Aorta (tissue), 5 donors: ENCODE results near the gene NLGN1. TPM values are rescaled to one million over a fixed set of nuclear protein-coding genes. Genes with fewer than 3 reads are reported as not detected.

Experiments
- ATAC-seq: fragments of 200-7000 bp; cut with Tn5 transposase; one replicate; pipeline ENCODE4 v1.9.1; 2022; ENCODE audit warnings: moderate library complexity; ENCODE audit not compliant: low FRiP score
- DNase-seq, 2 donors: peaks; one replicate each; pipeline ENCODE4 v3.0.0-alpha.2; 2020
- H3K27ac ChIP-seq, 2 donors: one replicate each; pipeline ENCODE4 v1.5.1; 2013; ENCODE audit warnings: low read length in 2 of 2, mild to moderate bottlenecking in 2 of 2, moderate library complexity in 2 of 2, control low read depth in 1 of 2, inconsistent platforms in 1 of 2, low read depth in 1 of 2
- H3K27me3 ChIP-seq, 2 donors: one replicate each; pipeline ENCODE4 v1.6.1; 2013; ENCODE audit warnings: control low read depth in 1 of 2, low read length in 1 of 2, mild to moderate bottlenecking in 1 of 2, moderate library complexity in 1 of 2; ENCODE audit not compliant: insufficient read depth in 2 of 2, control insufficient read depth in 1 of 2
- H3K36me3 ChIP-seq, 2 donors: one replicate each; pipeline ENCODE4 v1.6.1; 2013; ENCODE audit warnings: control low read depth in 1 of 2, low read length in 1 of 2, mild to moderate bottlenecking in 1 of 2; ENCODE audit not compliant: insufficient read depth in 2 of 2, control insufficient read depth in 1 of 2
- H3K4me1 ChIP-seq, 2 donors: one replicate each; pipeline ENCODE4 v1.6.1; 2013; ENCODE audit warnings: low read length in 2 of 2, control low read depth in 1 of 2, mild to moderate bottlenecking in 1 of 2, moderate library complexity in 1 of 2; ENCODE audit not compliant: insufficient read depth in 2 of 2, control insufficient read depth in 1 of 2
- H3K4me3 ChIP-seq, 2 donors: one replicate each; pipeline ENCODE4 v1.5.1; 2013; ENCODE audit warnings: low read length in 2 of 2, control low read depth in 1 of 2, mild to moderate bottlenecking in 1 of 2
- H3K9me3 ChIP-seq: one replicate; pipeline ENCODE4 v1.6.1; 2013; ENCODE audit warnings: mild to moderate bottlenecking, low read length; ENCODE audit not compliant: control insufficient read depth
- WGBS, 2 donors: extraction: QIAGEN DNeasy Blood & Tissue Kit; methylation state at CpG; one replicate each; pipeline ENCODE4 v1.1.7; 2013; 5-methylcytosine and 5-hydroxymethylcytosine counted together
- intact Hi-C, 2 donors: fragments of 100-400 bp; cut with DNase I; formaldehyde crosslinking; loops; one replicate each; pipeline versions ENCODE4 v1.14.2 to v1.15.0; 2022
- polyA plus RNA-seq, 2 donors: library from polyadenylated mRNA; stranded (reverse); fragments of 200-250 nt; gene quantifications; one replicate each; pipeline ENCODE4 v1.2.3, GENCODE V29; 2013
- total RNA-seq, 2 donors: library from RNA; stranded (reverse); fragmentation: NEBNext Ultra II Directional; extraction: Animal tissue kit (Norgen Biotek cat#: 25700); gene quantifications; one replicate each; pipeline ENCODE4 v1.2.1, GENCODE V29; 2021
- donor health status: healthy with polysubstance abuse.
- donor health status: Bipolar disorder and iron deficiency.
- donor health status: DM: no; HTN: no; CAD: no.
- donor health status: DM: no; HTN: no; CAD: no.
- donor health status: DM: yes; HTN: yes; CAD: no.

Gene NLGN1
- total and polyA plus RNA-seq, 4 donors, result 0.50 to 20.0 (median 8.6) TPM

DNA sequence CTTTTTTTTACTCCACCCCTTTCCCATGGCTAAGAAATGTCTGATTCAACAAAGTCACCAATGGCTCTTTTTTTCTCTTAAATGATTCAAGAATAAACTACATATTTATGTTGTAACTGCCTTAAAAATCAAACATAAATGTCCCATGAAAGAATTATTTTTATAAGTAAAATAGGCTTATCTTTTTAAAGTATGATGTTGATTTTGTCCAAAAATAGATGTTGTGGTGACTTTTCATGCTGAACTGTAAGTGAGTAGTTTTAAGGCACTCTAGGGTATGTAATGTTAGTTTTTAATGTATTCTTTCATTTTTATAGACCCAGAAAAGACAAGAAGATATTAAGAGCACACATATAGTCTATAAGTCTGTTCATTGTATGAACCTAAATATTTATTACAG, 594.9 kb downstream of the NLGN1 start:
- no peak for DNase-seq
- Histone ChIP-seq H3K4me3 (no peak overlapping the region), H3K4me1 (no peaks in the 10 kb centered on the region), H3K27me3 (no peaks in the 10 kb centered on the region), H3K9me3 (no peaks in the 10 kb centered on the region), H3K27ac (no peak overlapping the region), H3K36me3 (no peaks in the 10 kb centered on the region)
- intact Hi-C loops, result no loop called here
- no peak for ATAC-seq

DNA sequence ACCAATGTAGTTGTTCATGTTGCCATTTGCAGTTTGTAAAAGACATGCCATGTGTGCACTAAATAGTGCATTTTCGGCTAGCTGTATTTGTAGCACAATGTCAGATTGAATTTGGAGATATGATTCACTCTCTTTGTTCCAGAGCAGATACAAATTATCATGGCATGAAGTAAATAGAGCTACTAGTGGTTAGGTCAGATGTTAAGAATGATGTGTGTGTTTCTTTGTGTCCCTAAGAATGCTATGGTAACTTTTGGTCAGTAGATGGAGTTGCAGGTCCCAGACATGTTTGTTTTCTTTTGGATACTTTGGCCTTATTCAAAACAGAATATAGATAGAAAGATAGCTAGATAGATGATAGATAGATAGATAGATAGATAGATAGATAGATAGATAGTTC, 595.8 kb downstream of the NLGN1 start:
- Histone ChIP-seq H3K27me3 (no peaks in the 10 kb centered on the region), H3K4me1 (no peaks in the 10 kb centered on the region), H3K9me3 (no peaks in the 10 kb centered on the region), H3K36me3 (no peaks in the 10 kb centered on the region), H3K27ac (no peak overlapping the region), H3K4me3 (no peak overlapping the region)
- ATAC-seq, result no peak
- intact Hi-C loops, result no loop called here
- no peak for DNase-seq
- WGBS, 2 donors, result 47 to 51% methylated on average over 1 of the region's 1 CpG

DNA sequence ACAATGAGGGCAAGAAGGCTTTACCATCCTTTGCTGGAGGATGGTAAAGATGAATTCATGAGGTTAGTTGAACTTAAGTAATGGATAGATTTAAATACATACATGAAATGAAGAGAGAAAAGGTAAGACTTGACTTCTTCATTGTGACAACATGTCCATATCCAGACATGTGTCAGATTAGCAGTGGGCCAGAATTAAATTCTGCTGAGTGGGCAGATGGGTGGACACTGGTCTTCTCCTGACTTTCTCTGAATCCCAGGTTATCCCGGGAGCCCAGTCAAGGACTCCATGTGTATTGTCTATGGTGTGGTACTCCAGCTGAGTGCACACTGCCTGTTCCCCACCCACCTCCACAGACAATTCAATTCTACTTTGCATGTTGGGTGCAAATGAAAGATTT, 603.1 kb downstream of the NLGN1 start:
- Histone ChIP-seq H3K36me3 (no peaks in the 10 kb centered on the region), H3K4me3 (no peak overlapping the region), H3K9me3 (no peaks in the 10 kb centered on the region), H3K27ac (no peak overlapping the region), H3K4me1 (no peaks in the 10 kb centered on the region), H3K27me3 (no peaks in the 10 kb centered on the region)
- DNase-seq (no peak), ATAC-seq (no peak)
- 100% methylated on average over 1 of the region's 1 CpG for WGBS, 2 donors
- intact Hi-C loops, result no loop called here

DNA sequence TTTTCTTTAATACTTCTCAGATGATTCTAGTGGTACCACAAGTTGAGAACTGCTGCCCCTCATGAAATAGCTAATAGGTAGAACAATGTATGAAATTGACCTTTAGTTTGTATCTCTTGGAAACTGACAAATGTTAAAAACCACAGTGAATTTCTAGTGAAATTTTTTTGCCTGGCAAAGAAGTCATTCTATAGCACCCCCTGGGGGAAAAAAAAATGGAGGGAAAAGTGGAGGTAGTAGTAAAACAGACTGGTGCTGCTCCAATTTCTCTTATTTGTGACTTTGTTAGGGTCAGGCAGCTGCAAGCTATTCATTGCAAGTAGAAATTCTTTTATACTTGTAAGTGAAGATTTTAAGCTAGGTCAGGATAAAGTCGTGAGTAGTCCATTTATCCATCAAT, 605.0 kb downstream of the NLGN1 start:
- Histone ChIP-seq H3K27ac (no peak overlapping the region), H3K4me1 (no peaks in the 10 kb centered on the region), H3K36me3 (no peaks in the 10 kb centered on the region), H3K9me3 (no peaks in the 10 kb centered on the region), H3K4me3 (no peak overlapping the region), H3K27me3 (no peaks in the 10 kb centered on the region)
- DNase-seq (no peak), ATAC-seq (no peak)
- 71 to 75% methylated on average over 1 of the region's 1 CpG for WGBS, 2 donors
- intact Hi-C loops, result no loop called here

GRCh38 chr3:174010907-174011306, 613.4 kb downstream of the NLGN1 start:
- WGBS, 2 donors, result 94% methylated on average over 1 of the region's 1 CpG
- Histone ChIP-seq H3K36me3 (no peaks in the 10 kb centered on the region), H3K27ac (no peak overlapping the region), H3K4me3 (no peak overlapping the region), H3K27me3 (no peaks in the 10 kb centered on the region), H3K9me3 (peaks cover 1% of the 10 kb centered on the region), H3K4me1 (no peaks in the 10 kb centered on the region)
- no peak for DNase-seq
- intact Hi-C loops, result no loop called here
- no peak for ATAC-seq

GRCh38 chr3:174016186-174016585, 618.6 kb downstream of the NLGN1 start:
- H3K27ac ChIP-seq, result no peak overlapping the region
- no peaks in the 10 kb centered on the region for H3K36me3 ChIP-seq
- no peak overlapping the region for H3K4me3 ChIP-seq
- H3K27me3 ChIP-seq, result no peaks in the 10 kb centered on the region
- intact Hi-C loops, result no loop called here
- no peak for DNase-seq
- no peak for ATAC-seq
- H3K4me1 ChIP-seq, result no peaks in the 10 kb centered on the region
- peaks cover 1% of the 10 kb centered on the region for H3K9me3 ChIP-seq
- 80 to 87% methylated on average over 4 of the region's 4 CpGs for WGBS, 2 donors

DNA sequence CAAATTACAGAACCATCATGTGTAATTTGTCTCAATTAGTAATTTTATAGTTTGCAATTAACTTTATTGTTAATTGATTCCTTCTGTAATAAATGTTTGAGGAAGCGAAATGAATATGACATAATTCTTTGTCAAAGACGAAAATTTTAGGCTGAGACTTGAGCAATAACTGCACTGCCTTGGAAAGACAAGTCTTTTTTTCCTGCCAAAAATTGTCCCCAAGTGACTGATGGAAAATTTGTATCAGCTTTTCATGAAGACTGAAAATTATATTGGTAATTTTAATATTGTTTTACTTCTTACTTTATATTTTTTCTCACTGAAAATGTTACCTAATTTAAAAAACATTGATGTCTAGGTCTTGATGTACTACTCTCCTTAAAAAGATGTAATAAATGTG, 622.6 kb downstream of the NLGN1 start:
- Histone ChIP-seq H3K9me3 (no peaks in the 10 kb centered on the region), H3K36me3 (no peaks in the 10 kb centered on the region), H3K4me1 (no peaks in the 10 kb centered on the region), H3K27ac (no peak overlapping the region), H3K4me3 (no peak overlapping the region), H3K27me3 (no peaks in the 10 kb centered on the region)
- no peak for DNase-seq
- WGBS, 2 donors, result 56 to 79% methylated on average over 2 of the region's 2 CpGs
- intact Hi-C loops, result no loop called here
- no peak for ATAC-seq

- no peaks in the 10 kb centered on the region for H3K9me3 ChIP-seq
- WGBS, 2 donors, result 57 to 72% methylated on average over 4 of the region's 4 CpGs
- H3K27ac ChIP-seq, result no peak overlapping the region
- DNase-seq (no peak), ATAC-seq (no peak)
- H3K4me1 ChIP-seq, result no peaks in the 10 kb centered on the region
- intact Hi-C loops, result no loop called here
- no peaks in the 10 kb centered on the region for H3K27me3 ChIP-seq
- H3K36me3 ChIP-seq, result no peaks in the 10 kb centered on the region
- no peak overlapping the region for H3K4me3 ChIP-seq
Observed at GRCh38 chr3:174023421-174023820, 625.9 kb downstream of the NLGN1 start.

GRCh38 chr3:174028673-174029072, 631.1 kb downstream of the NLGN1 start:
- Histone ChIP-seq H3K9me3 (peaks cover 6% of the 10 kb centered on the region), H3K4me1 (no peaks in the 10 kb centered on the region), H3K27me3 (no peaks in the 10 kb centered on the region), H3K4me3 (no peak overlapping the region), H3K27ac (no peak overlapping the region), H3K36me3 (no peaks in the 10 kb centered on the region)
- intact Hi-C loops, result no loop called here
- WGBS, 2 donors, result 95 to 98% methylated on average over 2 of the region's 2 CpGs
- DNase-seq (no peak), ATAC-seq (no peak)
